Gastroesophageal sphincter (tissue), 3 donors: ENCODE results near the gene KCNJ1.

Experiments
- EP300 ChIP-seq: sonication (generic); formaldehyde crosslinking; IDR thresholded peaks from one replicate; pipeline ENCODE4 v1.6.1; 2017; ENCODE audit warnings: antibody characterized with exemption, mild to moderate bottlenecking
- POLR2A ChIP-seq, 2 donors: fragments of 450-650 bp; IDR thresholded peaks; one replicate each; pipeline ENCODE4 v1.6.1; 2017; ENCODE audit warnings: antibody characterized with exemption in 2 of 2, mild to moderate bottlenecking in 2 of 2, moderate library complexity in 1 of 2
- POLR2AphosphoS5 ChIP-seq: sonication (generic); formaldehyde crosslinking; IDR thresholded peaks from one replicate; pipeline ENCODE4 v1.6.1; 2017; ENCODE audit warnings: antibody characterized with exemption
- TF ChIP-seq, protein P1 (sequence below), 4 experiments: fragments of 200-600 bp in 2 of 4; fragments of 450-650 bp in 2 of 4; sonication (generic) in 1 of 4; IDR thresholded peaks; one replicate each; pipeline ENCODE4 v1.5.1; 2017 to 2019; ENCODE audit warnings: antibody characterized with exemption in 4 of 4, mild to moderate bottlenecking in 2 of 4, moderate library complexity in 2 of 4

DNA sequence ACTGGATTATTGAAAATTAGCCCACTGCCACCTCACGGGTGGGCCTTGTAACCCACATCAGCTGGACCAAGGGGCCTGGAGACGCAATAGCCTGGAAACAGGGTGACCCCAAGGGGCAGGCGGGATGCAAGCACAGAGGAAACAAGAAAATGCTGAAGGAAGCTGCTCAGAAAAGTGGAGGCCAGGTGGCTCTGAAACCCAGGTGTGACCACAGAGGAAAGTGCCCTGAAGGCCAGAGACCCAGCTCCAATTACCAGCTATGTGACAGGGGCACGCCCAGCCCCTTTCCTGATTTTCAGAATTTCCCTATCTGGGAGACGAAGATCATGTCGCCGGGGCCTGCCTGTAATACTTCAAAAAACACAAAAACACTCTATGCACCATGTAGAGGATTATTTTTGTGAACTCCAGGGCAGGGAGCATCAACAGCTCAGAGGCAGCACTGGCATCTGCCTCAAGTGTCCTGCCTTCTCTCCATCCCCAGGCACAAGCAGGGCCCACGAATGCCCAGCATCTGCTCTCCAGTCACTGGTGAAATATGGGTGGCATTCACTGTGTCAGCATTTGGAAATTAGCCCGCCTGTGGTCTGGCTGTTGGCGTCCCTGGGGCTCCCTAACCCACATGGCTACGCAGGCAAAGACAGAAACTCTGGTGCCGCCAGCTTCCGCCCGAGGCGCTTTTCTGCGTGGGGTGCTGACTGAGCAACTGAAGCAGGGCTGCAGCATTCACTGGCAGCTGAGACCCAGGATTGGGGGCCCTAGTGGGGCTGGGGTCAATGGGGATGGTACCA, 6.3 kb downstream of the KCNJ1 start:
- TF ChIP-seq, protein P1, sequence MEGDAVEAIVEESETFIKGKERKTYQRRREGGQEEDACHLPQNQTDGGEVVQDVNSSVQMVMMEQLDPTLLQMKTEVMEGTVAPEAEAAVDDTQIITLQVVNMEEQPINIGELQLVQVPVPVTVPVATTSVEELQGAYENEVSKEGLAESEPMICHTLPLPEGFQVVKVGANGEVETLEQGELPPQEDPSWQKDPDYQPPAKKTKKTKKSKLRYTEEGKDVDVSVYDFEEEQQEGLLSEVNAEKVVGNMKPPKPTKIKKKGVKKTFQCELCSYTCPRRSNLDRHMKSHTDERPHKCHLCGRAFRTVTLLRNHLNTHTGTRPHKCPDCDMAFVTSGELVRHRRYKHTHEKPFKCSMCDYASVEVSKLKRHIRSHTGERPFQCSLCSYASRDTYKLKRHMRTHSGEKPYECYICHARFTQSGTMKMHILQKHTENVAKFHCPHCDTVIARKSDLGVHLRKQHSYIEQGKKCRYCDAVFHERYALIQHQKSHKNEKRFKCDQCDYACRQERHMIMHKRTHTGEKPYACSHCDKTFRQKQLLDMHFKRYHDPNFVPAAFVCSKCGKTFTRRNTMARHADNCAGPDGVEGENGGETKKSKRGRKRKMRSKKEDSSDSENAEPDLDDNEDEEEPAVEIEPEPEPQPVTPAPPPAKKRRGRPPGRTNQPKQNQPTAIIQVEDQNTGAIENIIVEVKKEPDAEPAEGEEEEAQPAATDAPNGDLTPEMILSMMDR (IDR thresholded peaks at IDR 0.05), result no peak
- TF ChIP-seq POLR2A (IDR thresholded peaks at IDR 0.05) (no peak), POLR2AphosphoS5 (no peak), EP300 (no peak)
